ENCODE data around the gene PTCH1. TPM values are rescaled to one million over a fixed set of nuclear protein-coding genes. Genes with fewer than 3 reads are reported as not detected.

The PTCH1 gene
- polyA plus RNA-seq, 3 donors from 2014 or later, result 3.7 to 30.6 (median 16.1) TPM

- DNase-seq, result no peak
- no peaks in the 10 kb centered on the region for H3K4me1 Mint-ChIP-seq
- peaks cover 0 to 4% (median 0%) of the 10 kb centered on the region in 3 donors for H3K36me3 Mint-ChIP-seq
- H3K4me3 Mint-ChIP-seq, result no peak overlapping the region
- H3K27me3 Mint-ChIP-seq (ENCODE audit: low read depth in 3 of 3), result peaks cover 0 to 7% (median 3%) of the 10 kb centered on the region in 3 donors
- no peaks in the 10 kb centered on the region for H3K9me3 Mint-ChIP-seq
- no peak overlapping the region for H3K27ac Mint-ChIP-seq
Measured at GRCh38 chr9:95411054-95411892, 105.5 kb downstream of the PTCH1 start.

GRCh38 chr9:95409650-95410426 lies 106.9 kb downstream of the PTCH1 start:
- H3K36me3 Mint-ChIP-seq, result no peaks in the 10 kb centered on the region
- no peak overlapping the region for H3K27ac Mint-ChIP-seq
- DNase-seq, result no peak
- H3K9me3 Mint-ChIP-seq, result peaks cover 0 to 1% (median 0%) of the 10 kb centered on the region in 6 donors
- no peaks in the 10 kb centered on the region for H3K4me1 Mint-ChIP-seq
- no peak overlapping the region for H3K4me3 Mint-ChIP-seq
- H3K27me3 Mint-ChIP-seq (ENCODE audit: low read depth in 3 of 3), result peaks cover 2 to 8% (median 5%) of the 10 kb centered on the region in 3 donors

GRCh38 chr9:95407524-95407923 lies 109.2 kb downstream of the PTCH1 start:
- no peak overlapping the region for H3K4me3 Mint-ChIP-seq

GRCh38 chr9:95406121-95406520 lies 110.7 kb downstream of the PTCH1 start:
- H3K9me3 Mint-ChIP-seq, result peaks cover 0 to 1% (median 0%) of the 10 kb centered on the region in 6 donors
- H3K4me1 Mint-ChIP-seq, result no peaks in the 10 kb centered on the region
- H3K4me3 Mint-ChIP-seq, result no peak overlapping the region
- no peaks in the 10 kb centered on the region for H3K36me3 Mint-ChIP-seq
- peaks cover 7 to 9% (median 7%) of the 10 kb centered on the region in 3 donors for H3K27me3 Mint-ChIP-seq (ENCODE audit: low read depth in 3 of 3)
- DNase-seq, result no peak
- no peak overlapping the region for H3K27ac Mint-ChIP-seq

More at GRCh38 chr9:95407524-95407923, 109.2 kb downstream of the PTCH1 start:
- Mint-ChIP-seq H3K4me1 (no peaks in the 10 kb centered on the region), H3K36me3 (no peaks in the 10 kb centered on the region), H3K9me3 (peaks cover 0 to 1% (median 0%) of the 10 kb centered on the region in 6 donors), H3K27ac (no peak overlapping the region), H3K27me3 (ENCODE audit: low read depth in 3 of 3) (peaks cover 7 to 9% (median 8%) of the 10 kb centered on the region in 3 donors)
- DNase-seq, result no peak

GRCh38 chr9:95399261-95399660 lies 117.5 kb downstream of the PTCH1 start:
- Mint-ChIP-seq H3K9me3 (peaks cover 0 to 1% (median 0%) of the 10 kb centered on the region in 6 donors), H3K36me3 (peaks cover 0 to 4% (median 0%) of the 10 kb centered on the region in 3 donors), H3K27me3 (ENCODE audit: low read depth in 3 of 3) (peaks cover 9 to 16% (median 10%) of the 10 kb centered on the region in 3 donors), H3K4me1 (no peaks in the 10 kb centered on the region), H3K4me3 (no peak overlapping the region), H3K27ac (no peak overlapping the region)
- no peak for DNase-seq

Other genes with a start within 250 kb of the PTCH1 start
- 1 to 10 TPM; 2.4 to 3.4 (median 3.3) TPM for gene FANCC, start 199.3 kb downstream of the PTCH1 start, polyA plus RNA-seq

Data from immature natural killer cell (primary cell).